Measurements from ENCODE around the gene ZNF792.
"Not testable (repeated sequence)": the region's sequence is repeated elsewhere in the genome, so short reads cannot be mapped to it uniquely, and the experiment has no call there.

The ZNF792 gene

DNA sequence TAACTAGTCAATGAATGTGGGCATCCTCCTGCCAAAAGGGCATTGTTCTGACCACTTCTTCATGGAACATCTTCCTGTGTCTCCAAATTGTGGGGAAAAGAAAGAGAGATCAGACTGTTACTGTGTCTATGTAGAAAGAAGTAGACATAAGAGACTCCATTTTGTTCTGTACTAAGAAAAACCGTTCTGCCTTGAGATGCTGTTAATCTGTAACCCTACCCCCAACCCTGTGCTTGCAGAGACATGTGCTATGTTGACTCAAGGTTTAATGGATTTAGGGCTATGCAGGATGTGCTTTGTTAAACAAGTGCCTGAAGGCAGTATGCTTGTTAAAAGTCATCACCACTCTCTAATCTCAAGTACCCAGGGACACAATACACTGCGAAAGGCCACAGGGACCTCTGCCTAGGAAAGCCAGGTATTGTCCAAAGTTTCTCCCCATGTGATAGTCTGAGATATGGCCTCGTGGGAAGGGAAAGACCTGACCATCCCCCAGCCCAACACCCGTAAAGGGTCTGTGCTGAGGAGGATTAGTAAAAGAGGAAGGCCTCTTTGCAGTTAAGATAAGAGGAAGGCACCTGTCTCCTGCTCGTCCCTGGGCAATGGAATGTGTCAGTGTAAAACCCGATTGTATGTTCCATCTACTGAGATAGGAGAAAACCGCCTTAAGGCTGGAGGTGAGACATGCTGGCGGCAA lies 43.8 kb downstream of the ZNF792 start:
- not testable (repeated sequence) for DNase-seq

DNA sequence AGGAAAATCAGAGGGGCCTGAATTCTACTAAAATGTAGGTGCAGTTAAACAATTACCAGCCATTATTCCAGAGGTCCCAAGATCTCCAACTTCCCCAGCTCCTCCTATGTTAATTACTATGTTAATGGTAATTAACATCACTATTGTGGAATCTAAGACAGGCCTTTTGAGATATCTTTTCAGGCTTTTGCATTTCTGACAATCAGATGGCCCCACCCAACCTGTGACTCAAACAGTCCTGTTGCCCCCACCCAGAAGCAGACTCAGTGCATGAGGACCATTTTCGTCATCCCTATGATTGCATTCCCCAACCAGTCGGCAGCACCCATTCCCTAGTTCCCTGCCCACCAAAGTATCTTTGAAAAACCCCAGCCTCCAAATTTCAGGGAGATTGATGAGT lies 45.8 kb downstream of the ZNF792 start:
- DNase-seq, result no peak

DNA sequence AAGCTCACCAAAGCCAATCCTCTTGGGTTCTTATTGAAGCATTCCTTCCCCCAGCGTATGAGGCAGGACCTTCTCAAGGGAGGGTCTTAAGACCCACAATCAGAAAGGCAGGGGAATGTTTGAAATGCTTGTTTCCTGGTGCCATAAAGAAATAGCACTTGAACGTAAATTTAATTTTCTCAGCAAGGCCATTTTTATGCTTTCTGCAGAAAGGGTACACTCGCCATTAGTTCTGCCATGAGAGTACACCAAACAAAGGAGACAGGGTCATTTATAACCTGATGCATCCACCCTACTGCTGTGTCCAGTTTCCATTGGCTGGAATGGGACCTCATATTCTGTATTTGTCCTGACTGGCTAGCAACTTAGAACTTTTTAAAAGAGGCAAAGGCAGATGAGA lies 46.9 kb downstream of the ZNF792 start:
- not testable (repeated sequence) for DNase-seq

DNA sequence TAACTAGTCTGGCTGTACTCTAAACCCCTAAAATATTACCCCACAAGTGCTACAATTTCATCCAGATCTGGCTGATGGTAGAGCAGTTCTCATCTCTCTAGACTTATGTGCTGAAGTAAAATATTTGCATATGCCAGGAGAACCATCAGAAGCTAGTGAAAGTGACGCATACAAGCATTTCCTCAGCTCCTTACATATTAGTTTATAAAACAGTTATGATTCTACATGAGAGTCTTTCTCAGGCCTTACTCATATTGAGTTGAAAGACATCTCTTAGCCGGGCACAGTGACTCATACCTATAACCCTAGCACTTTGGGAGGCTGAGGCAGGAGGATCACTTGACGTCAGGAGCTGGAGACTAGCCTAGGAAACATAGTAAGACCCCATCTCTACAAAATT lies 53.3 kb downstream of the ZNF792 start:
- no peak for DNase-seq

All from activated CD4-positive, alpha-beta T cell treated with anti-CD3 and anti-CD28 coated beads, Interleukin-2, amount 50 U/mL, for 4 hours (primary cell).